Prostate gland (tissue), 2 donors: ENCODE data around the gene JAKMIP2.

ENCODE experiments used
- POLR2A ChIP-seq: fragments of 450-650 bp; IDR thresholded peaks from one replicate; pipeline ENCODE4 v1.6.1; 2016; ENCODE audit warnings: antibody characterized with exemption, mild to moderate bottlenecking
- POLR2AphosphoS5 ChIP-seq: sonication (generic); formaldehyde crosslinking; IDR thresholded peaks from one replicate; pipeline ENCODE4 v1.6.1; 2017; ENCODE audit warnings: antibody characterized with exemption
- TF ChIP-seq, protein P1 (sequence below), 4 experiments: fragments of 200-600 bp in 2 of 4; fragments of 450-650 bp in 2 of 4; sonication (generic) in 2 of 4; IDR thresholded peaks; 1 replicate in 3 of 4; 2 replicates in 1 of 4; pipeline ENCODE4 v1.5.1; 2016 to 2019; ENCODE audit warnings: antibody characterized with exemption in 4 of 4, mild to moderate bottlenecking in 2 of 4, moderate library complexity in 2 of 4

DNA sequence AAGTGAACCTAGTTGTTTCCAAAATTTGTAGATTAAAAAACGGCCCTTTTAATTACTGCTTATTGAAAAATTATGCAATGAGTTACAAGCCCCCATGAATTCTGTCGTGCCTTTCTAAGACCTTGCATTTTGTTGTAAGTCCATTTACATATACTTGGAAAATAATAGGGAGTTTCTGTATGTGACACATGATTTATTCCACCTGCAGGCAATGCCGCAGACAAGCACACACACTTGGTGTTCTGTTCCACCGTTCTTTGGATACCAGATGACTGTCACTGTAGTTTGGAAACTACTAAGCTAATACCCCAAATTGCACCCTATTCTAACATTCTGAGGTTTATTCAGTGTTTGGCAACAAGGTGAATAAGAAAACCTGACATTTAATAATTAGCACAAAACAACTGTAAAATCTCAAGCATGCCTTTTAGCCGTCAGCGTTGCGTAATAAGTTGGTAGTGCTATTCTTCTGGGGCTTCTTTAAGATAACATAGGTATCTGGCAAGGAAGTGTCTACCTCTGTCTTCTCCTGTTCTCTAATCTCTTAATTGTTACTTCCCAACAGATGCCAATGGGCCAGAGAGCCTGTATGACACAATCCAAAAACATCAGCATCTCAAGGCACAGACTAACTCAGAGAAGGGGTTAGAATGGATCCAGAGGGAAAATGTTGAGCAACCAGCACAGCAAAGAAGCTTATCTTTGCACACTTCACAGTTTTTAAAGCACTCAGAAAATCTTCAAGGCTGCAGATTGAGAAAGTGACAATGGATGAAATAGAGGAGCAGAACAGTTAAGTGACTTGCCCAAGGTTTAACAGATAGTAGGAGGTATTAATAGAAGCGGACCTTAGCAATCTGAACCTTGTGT lies 224.4 kb downstream of the JAKMIP2 start:
- TF ChIP-seq, protein P1, sequence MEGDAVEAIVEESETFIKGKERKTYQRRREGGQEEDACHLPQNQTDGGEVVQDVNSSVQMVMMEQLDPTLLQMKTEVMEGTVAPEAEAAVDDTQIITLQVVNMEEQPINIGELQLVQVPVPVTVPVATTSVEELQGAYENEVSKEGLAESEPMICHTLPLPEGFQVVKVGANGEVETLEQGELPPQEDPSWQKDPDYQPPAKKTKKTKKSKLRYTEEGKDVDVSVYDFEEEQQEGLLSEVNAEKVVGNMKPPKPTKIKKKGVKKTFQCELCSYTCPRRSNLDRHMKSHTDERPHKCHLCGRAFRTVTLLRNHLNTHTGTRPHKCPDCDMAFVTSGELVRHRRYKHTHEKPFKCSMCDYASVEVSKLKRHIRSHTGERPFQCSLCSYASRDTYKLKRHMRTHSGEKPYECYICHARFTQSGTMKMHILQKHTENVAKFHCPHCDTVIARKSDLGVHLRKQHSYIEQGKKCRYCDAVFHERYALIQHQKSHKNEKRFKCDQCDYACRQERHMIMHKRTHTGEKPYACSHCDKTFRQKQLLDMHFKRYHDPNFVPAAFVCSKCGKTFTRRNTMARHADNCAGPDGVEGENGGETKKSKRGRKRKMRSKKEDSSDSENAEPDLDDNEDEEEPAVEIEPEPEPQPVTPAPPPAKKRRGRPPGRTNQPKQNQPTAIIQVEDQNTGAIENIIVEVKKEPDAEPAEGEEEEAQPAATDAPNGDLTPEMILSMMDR (IDR thresholded peaks at IDR 0.05) = no peak
- no peak for TF ChIP-seq POLR2A
- TF ChIP-seq POLR2AphosphoS5 = no peak
